HUES64 (cell line): ENCODE measurements around the gene SPATS2L.
A peak's percentile ranks its signal among the peaks of the same experiment; 100 is the strongest.

Experiments
- H3K27ac ChIP-seq: 2 replicates; pipeline ENCODE4 v1.7.0; 2013; ENCODE audit warnings: low read depth, low read length, inconsistent platforms
- H3K27me3 ChIP-seq: 2 replicates; pipeline ENCODE4 v1.6.1; 2013; ENCODE audit warnings: mild to moderate bottlenecking, low read length; ENCODE audit not compliant: insufficient read depth
- H3K36me3 ChIP-seq: 2 replicates; pipeline ENCODE4 v1.6.1; 2013; ENCODE audit warnings: mild to moderate bottlenecking, low read length; ENCODE audit not compliant: insufficient read depth
- H3K4me1 ChIP-seq: 2 replicates; pipeline ENCODE4 v1.6.1; 2013; ENCODE audit warnings: mild to moderate bottlenecking, low read length, moderate library complexity; ENCODE audit not compliant: insufficient read depth
- H3K4me3 ChIP-seq: 2 replicates; pipeline ENCODE4 v1.5.1; 2013; ENCODE audit warnings: mild to moderate bottlenecking, low read length, moderate library complexity
- H3K9ac ChIP-seq: 2 replicates; pipeline ENCODE4 v1.6.1; 2013; ENCODE audit warnings: mild to moderate bottlenecking, low read depth, low read length
- H3K9me3 ChIP-seq: 2 replicates; pipeline ENCODE4 v1.6.1; 2013; ENCODE audit warnings: low read depth, low read length; ENCODE audit not compliant: insufficient read depth
- WGBS: fragments of 150-250, 120-280 bp; methylation state at CpG from one replicate; pipeline ENCODE4 v1.1.7; 2013; ENCODE audit warnings: missing lambda C conversion rate; 5-methylcytosine and 5-hydroxymethylcytosine counted together

The SPATS2L gene

DNA sequence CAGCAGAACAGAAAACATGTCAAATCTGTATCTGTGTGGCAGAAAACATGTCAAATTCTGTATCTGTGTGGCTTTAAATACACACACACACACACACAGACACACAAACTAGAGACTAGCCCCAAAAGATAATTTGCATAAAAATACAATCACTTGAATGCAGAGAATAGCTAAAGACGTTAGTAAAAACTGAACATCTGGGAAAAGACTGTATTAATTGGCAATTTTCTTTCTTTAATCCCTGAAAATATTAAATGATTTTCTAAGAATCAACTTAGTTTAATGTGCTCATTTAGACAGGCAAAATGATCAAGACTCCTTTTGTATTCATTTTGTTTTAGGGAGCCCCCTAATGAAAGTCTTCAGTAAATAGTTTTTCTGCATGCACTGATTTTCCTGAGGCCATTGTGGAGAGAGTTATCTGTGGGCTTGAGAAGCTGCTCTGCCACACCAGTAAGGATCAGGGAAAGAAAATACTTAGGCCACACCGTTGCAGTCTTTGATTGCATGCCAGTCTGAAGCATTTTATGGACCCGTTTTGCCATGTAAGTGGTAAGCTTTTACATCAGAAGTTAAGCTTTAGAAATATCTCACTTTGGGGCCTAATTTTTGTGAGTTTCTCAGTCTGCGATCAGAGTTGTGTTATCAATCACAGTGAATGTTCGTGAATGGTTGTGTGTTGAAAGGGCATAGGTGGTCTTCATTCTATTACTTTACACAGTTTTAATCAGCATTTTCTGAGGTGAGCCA is 2.2 kb downstream of the SPATS2L start:
- H3K9ac ChIP-seq: no peak overlapping the region
- peaks cover 60% of the 10 kb centered on the region for H3K4me1 ChIP-seq
- H3K9me3 ChIP-seq: no peaks in the 10 kb centered on the region
- H3K27me3 ChIP-seq: peaks cover 21% of the 10 kb centered on the region; the same call in 1 of the 2 replicates
- peak overlapping the region; percentile 74 for H3K4me3 ChIP-seq
- peak overlapping the region; percentile 40; the same call in 1 of the 2 replicates for H3K27ac ChIP-seq
- 32% methylated on average over 4 of the region's 5 CpGs for WGBS
- H3K36me3 ChIP-seq: no peaks in the 10 kb centered on the region

DNA sequence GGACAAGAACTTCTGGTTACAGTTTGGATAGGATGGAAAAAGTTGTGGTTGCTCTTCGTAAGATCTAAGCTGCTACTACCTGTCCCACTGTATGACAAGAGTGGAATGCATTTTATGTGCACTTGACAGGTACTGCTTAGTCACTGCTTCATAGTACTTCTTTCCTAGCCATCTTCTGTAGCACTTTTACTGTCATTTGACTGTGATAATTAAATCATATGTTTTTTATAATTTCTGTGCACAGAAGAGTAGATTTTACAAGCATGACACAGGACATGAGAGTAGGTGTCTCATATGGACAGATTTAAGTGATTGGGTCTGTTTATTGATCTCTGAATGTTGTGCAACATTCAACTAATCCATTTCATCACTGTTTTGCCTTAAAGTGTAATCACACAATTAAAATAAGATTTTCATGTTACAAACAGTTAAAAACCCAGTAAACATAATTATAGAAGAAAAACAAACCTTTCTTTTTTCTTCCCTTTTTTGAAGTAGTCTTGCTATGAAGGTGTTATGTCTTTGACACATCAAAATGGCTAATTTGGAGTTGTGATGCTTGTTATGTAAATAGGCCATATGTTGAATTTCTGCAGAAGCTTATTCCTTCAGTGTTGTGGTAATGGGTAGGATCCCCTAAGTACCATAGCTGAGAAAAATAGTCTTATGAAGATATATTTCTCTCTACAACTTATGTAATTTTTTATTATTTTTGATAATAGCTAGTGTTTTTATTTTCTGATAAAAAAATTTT is 3.0 kb downstream of the SPATS2L start:
- H3K36me3 ChIP-seq: no peaks in the 10 kb centered on the region
- H3K4me3 ChIP-seq: peak overlapping the region; percentile 74
- peaks cover 20% of the 10 kb centered on the region; the same call in 1 of the 2 replicates for H3K27me3 ChIP-seq
- no peak overlapping the region for H3K9ac ChIP-seq
- H3K4me1 ChIP-seq: peaks cover 60% of the 10 kb centered on the region
- H3K27ac ChIP-seq: peak overlapping the region; percentile 40; the same call in 1 of the 2 replicates
- WGBS: 95% methylated on average over 1 of the region's 1 CpG
- H3K9me3 ChIP-seq: no peaks in the 10 kb centered on the region

DNA sequence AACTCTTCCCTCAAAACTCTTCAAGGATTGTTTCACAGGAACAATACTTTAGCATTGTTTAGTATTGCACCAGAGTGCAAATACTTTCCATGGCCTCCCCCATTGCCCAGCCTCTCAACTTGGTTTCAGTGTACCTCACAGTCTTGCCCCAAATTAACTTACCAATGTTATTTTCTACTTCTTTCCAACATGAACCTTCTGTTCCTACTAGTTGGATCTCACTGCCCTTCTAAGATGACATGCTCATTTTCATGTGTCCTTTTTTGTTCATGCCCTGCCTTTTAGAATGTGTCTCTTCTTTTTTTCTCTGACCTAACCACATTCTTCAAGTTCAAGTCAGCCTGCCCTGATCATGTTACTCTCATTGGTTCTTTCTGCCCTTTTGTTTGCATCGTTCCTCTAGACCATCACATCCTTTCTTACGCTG is 4.1 kb downstream of the SPATS2L start:
- Histone ChIP-seq H3K27me3 (peaks cover 12% of the 10 kb centered on the region; the same call in 1 of the 2 replicates), H3K36me3 (no peaks in the 10 kb centered on the region), H3K4me3 (peak overlapping the region; percentile 6; the same call in 1 of the 2 replicates), H3K4me1 (peaks cover 54% of the 10 kb centered on the region), H3K9ac (no peak overlapping the region), H3K27ac (no peak overlapping the region), H3K9me3 (no peaks in the 10 kb centered on the region)
- WGBS: 58% methylated on average over 2 of the region's 2 CpGs

DNA sequence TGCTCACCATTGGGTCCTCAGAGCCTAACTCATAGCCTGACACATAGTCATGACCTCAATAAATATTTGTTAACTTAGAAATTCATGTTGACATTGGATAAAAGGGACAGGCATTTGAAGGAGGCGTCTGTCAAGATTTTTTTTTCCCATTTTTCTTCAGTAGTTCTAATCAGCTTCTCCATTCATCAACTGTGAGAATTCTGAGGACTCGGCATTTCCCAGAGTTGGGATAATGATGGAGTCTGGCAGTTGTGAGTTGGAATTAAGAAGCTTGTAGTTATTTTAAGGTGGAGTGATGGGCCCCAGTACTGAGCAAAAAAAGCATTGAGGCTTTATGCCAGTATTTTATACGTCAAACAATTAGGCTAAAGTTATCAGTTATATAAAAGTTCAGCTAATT is 4.6 kb downstream of the SPATS2L start:
- H3K4me3 ChIP-seq: no peak overlapping the region; the same call in 1 of the 2 replicates
- H3K36me3 ChIP-seq: no peaks in the 10 kb centered on the region
- H3K9me3 ChIP-seq: no peaks in the 10 kb centered on the region
- no peak overlapping the region for H3K27ac ChIP-seq
- H3K27me3 ChIP-seq: peaks cover 11% of the 10 kb centered on the region; the same call in 1 of the 2 replicates
- no peak overlapping the region for H3K9ac ChIP-seq
- 96% methylated on average over 2 of the region's 3 CpGs for WGBS
- H3K4me1 ChIP-seq: peaks cover 57% of the 10 kb centered on the region

DNA sequence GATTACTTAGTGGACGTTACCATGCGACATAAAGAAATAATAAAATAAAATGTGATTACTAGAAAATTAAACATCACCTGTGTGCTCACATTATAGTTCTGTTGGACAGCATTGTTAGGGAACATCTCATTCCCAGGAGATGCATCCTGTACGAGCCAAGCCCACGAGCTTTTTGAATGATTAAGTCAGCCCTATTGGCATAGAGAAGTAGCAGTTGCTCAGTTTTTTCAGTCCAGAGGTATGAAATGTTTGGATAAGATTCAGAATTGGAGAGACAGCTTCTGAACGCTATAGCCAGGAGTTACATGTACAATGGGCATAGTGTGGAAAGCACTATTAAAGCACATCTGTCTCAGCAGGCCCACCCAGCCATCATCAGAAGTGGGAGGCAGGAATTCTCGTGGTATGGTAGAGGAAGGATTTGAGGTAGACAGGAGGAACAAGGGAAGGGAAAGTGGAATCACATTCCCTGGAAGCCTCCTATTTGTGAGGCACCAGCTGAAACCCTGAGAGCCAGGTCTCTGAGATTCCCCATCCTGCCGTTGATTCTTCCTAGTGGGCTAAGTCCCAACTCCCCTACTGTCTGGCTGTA is 8.6 kb downstream of the SPATS2L start:
- Histone ChIP-seq H3K9me3 (no peaks in the 10 kb centered on the region), H3K4me3 (no peak overlapping the region), H3K4me1 (peaks cover 76% of the 10 kb centered on the region), H3K36me3 (no peaks in the 10 kb centered on the region), H3K9ac (no peak overlapping the region), H3K27me3 (no peaks in the 10 kb centered on the region), H3K27ac (no peak overlapping the region)
- WGBS: 93% methylated on average over 5 of the region's 7 CpGs

DNA sequence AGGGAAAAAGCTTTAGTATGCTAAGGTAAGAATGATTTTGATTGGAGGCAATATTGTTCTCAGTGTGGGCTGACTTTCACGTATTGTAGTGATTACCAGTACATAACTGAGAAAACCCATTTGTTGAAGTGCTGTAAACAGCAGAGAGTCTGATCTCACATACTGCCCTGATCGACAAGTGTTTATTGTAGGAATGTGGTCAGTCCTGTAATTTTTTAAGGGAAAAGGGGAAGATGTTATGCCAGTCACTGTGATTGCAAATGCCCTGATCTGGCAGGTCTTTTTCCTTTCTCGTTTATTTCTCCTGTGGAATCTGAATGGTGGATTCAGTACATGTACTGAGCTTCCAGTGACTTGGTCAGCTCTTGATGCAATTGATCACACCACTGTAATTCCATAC is 11.5 kb downstream of the SPATS2L start:
- H3K9me3 ChIP-seq: no peaks in the 10 kb centered on the region
- H3K4me3 ChIP-seq: no peak overlapping the region
- H3K9ac ChIP-seq: peak overlapping the region; percentile 20; the same call in 1 of the 2 replicates
- peak overlapping the region; percentile 73 for H3K27ac ChIP-seq
- peaks cover 75% of the 10 kb centered on the region for H3K4me1 ChIP-seq
- no peaks in the 10 kb centered on the region for H3K27me3 ChIP-seq
- 75% methylated on average over 3 of the region's 3 CpGs for WGBS
- H3K36me3 ChIP-seq: no peaks in the 10 kb centered on the region

DNA sequence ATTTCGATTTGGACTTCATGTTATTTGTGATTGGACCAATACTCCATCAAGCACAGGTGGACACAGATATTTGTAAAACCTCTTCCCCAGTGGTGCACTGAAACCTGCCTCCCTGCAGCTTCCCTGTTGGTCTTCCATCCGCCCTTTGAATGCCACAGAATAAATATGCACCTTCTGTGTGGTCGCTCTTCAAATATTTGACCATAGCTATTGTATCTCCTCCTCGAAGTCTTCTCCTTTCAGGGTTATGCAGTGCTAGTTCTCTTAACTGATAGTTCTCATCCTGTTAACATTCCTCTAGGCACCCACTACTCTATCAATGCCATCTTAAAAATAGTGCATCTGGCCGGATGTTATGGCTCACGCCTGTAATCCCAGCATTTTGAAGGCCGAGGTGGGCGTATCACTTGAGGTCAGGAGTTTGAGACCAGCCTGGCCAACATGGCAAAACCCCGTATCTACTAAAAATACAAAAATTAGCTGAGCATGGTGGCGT is 12.5 kb downstream of the SPATS2L start:
- H3K9ac ChIP-seq: no peak overlapping the region
- no peaks in the 10 kb centered on the region for H3K36me3 ChIP-seq
- peak overlapping the region; percentile 24; the same call in 1 of the 2 replicates for H3K27ac ChIP-seq
- WGBS: 88% methylated on average over 10 of the region's 10 CpGs
- peaks cover 80% of the 10 kb centered on the region for H3K4me1 ChIP-seq
- H3K27me3 ChIP-seq: no peaks in the 10 kb centered on the region
- no peak overlapping the region for H3K4me3 ChIP-seq
- H3K9me3 ChIP-seq: no peaks in the 10 kb centered on the region

DNA sequence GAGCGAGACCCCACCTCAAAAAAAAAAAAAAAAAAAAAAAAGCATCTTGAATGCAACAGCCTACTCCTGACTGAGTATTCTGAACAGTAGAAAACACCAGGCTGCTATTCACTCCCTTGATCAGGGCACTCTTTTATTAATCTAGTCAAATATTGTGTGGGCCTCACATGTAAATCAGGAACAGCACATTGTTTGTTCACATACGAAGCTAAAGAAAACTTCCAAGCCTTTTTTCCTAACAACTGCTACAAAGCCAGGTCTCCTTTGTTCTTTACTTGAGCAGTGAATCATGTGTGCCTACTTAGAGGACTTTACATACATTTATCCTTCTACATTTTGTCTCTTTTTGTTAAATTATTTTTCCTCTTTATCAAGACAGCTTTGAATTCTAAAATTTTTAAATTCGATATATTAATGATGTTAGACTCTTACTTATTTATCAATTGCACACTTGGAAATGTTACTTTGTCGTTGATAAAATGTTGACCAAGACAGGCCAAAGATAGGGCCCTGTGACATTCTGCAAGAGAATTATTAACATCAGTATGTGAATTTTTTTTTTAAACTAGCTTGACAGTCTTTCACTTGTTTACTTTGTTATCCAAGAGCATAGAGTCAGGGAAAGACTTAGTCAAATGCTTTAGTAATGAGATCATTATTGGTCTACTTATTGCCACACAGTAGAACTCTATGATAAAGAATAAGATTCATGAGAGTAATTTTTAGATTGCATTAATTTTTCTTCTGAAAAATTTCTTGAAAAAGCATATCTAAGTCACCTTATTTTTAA is 13.2 kb downstream of the SPATS2L start:
- 80% methylated on average over 3 of the region's 4 CpGs for WGBS
- H3K4me1 ChIP-seq: peaks cover 88% of the 10 kb centered on the region
- no peaks in the 10 kb centered on the region for H3K27me3 ChIP-seq
- no peak overlapping the region for H3K9ac ChIP-seq
- H3K9me3 ChIP-seq: no peaks in the 10 kb centered on the region
- no peak overlapping the region for H3K4me3 ChIP-seq
- H3K27ac ChIP-seq: peak overlapping the region; percentile 1; the same call in 1 of the 2 replicates
- H3K36me3 ChIP-seq: no peaks in the 10 kb centered on the region

DNA sequence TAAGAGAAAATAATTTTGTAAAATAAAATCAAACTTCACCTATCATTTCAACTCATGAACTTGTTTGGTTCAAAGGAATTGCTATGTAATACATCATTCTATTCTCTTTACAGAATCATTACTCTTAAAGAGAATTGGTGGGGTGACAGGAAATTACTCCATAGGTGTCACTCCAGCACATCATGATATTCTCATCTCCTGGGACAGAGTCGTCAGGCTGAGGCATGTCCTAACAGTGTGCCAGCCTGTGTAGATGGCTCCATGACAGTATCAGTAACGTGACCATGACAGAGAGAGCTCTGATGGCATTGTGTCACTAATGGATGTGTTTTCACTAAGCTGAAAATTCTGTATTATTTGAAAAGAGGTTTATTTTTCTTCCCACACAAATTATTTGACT is 13.9 kb downstream of the SPATS2L start:
- Histone ChIP-seq H3K27ac (no peak overlapping the region), H3K9ac (no peak overlapping the region), H3K4me1 (peaks cover 88% of the 10 kb centered on the region), H3K4me3 (no peak overlapping the region), H3K27me3 (no peaks in the 10 kb centered on the region), H3K36me3 (no peaks in the 10 kb centered on the region), H3K9me3 (no peaks in the 10 kb centered on the region)
- WGBS: 79% methylated on average over 2 of the region's 2 CpGs

DNA sequence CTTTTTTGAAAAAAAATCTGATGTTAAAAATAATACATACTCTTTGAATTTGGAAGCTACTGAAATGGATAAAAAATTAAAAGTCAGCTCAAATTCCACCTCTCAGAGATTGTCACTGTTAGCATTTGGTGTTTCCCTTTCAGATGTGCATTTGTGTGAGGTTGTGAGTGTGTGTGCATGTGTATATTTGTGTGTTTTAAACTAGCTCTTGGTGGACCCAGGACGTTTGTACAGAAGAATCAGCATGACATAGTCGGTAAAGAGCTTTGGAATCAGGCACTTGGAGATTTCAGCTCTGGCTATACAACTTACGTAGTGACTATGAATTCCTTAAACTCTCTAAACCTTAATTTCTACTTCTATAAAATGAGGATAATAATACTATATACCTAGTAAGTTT is 14.5 kb downstream of the SPATS2L start:
- Histone ChIP-seq H3K27me3 (no peaks in the 10 kb centered on the region), H3K9me3 (no peaks in the 10 kb centered on the region), H3K36me3 (no peaks in the 10 kb centered on the region), H3K4me3 (no peak overlapping the region), H3K27ac (no peak overlapping the region), H3K9ac (no peak overlapping the region), H3K4me1 (peaks cover 87% of the 10 kb centered on the region)
- WGBS: 91% methylated on average over 2 of the region's 3 CpGs
